Astrocyte (in vitro differentiated cells and primary cell): ENCODE results near the gene LRRC28. TPM values are rescaled to one million over a fixed set of nuclear protein-coding genes. Genes with fewer than 3 reads are reported as not detected.

Source experiments
- DNase-seq: peaks from one replicate; pipeline ENCODE4 v3.0.0-alpha.2; 2010; ENCODE audit warnings: low read depth
- FAIRE-seq: peaks from 2 replicates; lab custom pipeline; 2011; peaks lifted over from hg19 to GRCh38; lab: Jason Lieb, UNC
- H2AFZ ChIP-seq: 2 replicates; pipeline ENCODE4 v1.6.0; 2012; ENCODE audit warnings: low read depth, low read length, inconsistent platforms
- H3K27ac ChIP-seq: 2 replicates; pipeline ENCODE4 v1.5.1; 2011; ENCODE audit warnings: low read depth, low read length, inconsistent platforms
- H3K27me3 ChIP-seq: 2 replicates; pipeline ENCODE4 v1.6.0; 2011; ENCODE audit warnings: low read length, inconsistent platforms; ENCODE audit not compliant: insufficient read depth
- H3K36me3 ChIP-seq: 2 replicates; pipeline ENCODE4 v1.5.1; 2011; ENCODE audit warnings: low read length, inconsistent platforms; ENCODE audit not compliant: insufficient read depth
- H3K4me1 ChIP-seq: 2 replicates; pipeline ENCODE4 v1.5.1; 2011; ENCODE audit warnings: low read length, inconsistent platforms; ENCODE audit not compliant: insufficient read depth
- H3K4me2 ChIP-seq: 2 replicates; pipeline ENCODE4 v1.6.0; 2012; ENCODE audit warnings: low read length, inconsistent platforms
- H3K4me3 ChIP-seq: 2 replicates; pipeline ENCODE4 v1.5.1; 2011; ENCODE audit warnings: low read depth, mild to moderate bottlenecking, low read length, inconsistent platforms; ENCODE audit not compliant: insufficient read depth
- H3K79me2 ChIP-seq: 2 replicates; pipeline ENCODE4 v1.6.0; 2012; ENCODE audit warnings: mild to moderate bottlenecking, low read length, inconsistent platforms; ENCODE audit not compliant: insufficient read depth
- H3K9ac ChIP-seq: 2 replicates; pipeline ENCODE4 v1.6.0; 2012; ENCODE audit warnings: mild to moderate bottlenecking, low read length, inconsistent platforms
- H3K9me3 ChIP-seq: 2 replicates; pipeline ENCODE4 v1.5.1; 2012; ENCODE audit warnings: low read depth, mild to moderate bottlenecking, low read length, inconsistent platforms; ENCODE audit not compliant: insufficient read depth
- H4K20me1 ChIP-seq: 2 replicates; pipeline ENCODE4 v1.6.0; 2012; ENCODE audit warnings: low read length, inconsistent platforms; ENCODE audit not compliant: insufficient read depth
- H3K27ac Mint-ChIP-seq: one replicate; pipeline ENCODE4 v1.8.0; 2021; ENCODE audit warnings: mild to moderate bottlenecking, mixed read lengths; ENCODE audit not compliant: unreplicated experiment
- H3K27me3 Mint-ChIP-seq: one replicate; pipeline ENCODE4 v1.8.0; 2021; ENCODE audit warnings: low read depth, mixed read lengths; ENCODE audit not compliant: unreplicated experiment
- H3K36me3 Mint-ChIP-seq: one replicate; pipeline ENCODE4 v1.8.0; 2021; ENCODE audit warnings: low read depth, mixed read lengths; ENCODE audit not compliant: unreplicated experiment
- H3K4me1 Mint-ChIP-seq: one replicate; pipeline ENCODE4 v1.8.0; 2021; ENCODE audit warnings: low read depth, mixed read lengths; ENCODE audit not compliant: unreplicated experiment
- H3K4me3 Mint-ChIP-seq: one replicate; pipeline ENCODE4 v1.8.0; 2021; ENCODE audit warnings: mild to moderate bottlenecking, moderate library complexity, mixed read lengths; ENCODE audit not compliant: unreplicated experiment
- H3K9me3 Mint-ChIP-seq: one replicate; pipeline ENCODE4 v1.8.0; 2021; ENCODE audit warnings: mild to moderate bottlenecking, mixed read lengths; ENCODE audit not compliant: unreplicated experiment
- CTCF ChIP-seq: IDR thresholded peaks from 2 replicates; pipeline ENCODE4 v1.5.1; 2011; ENCODE audit warnings: low read depth, mild to moderate bottlenecking, inconsistent platforms, low read length, moderate library complexity; ENCODE audit not compliant: insufficient read depth
- EZH2 ChIP-seq: IDR thresholded peaks from 2 replicates; pipeline ENCODE4 v1.6.1; 2012; ENCODE audit warnings: mild to moderate bottlenecking, low read length, inconsistent platforms; ENCODE audit not compliant: insufficient read depth
- total RNA-seq: library from RNA; stranded (reverse); gene quantifications from 2 replicates; pipeline ENCODE4 v1.2.1, GENCODE V29; 2021

LRRC28 gene
- total RNA-seq, 1 donor from 2014 or later = 28.1 TPM

GRCh38 chr15:99361545-99362185, 110.4 kb downstream of the LRRC28 start:
- no peak overlapping the region for H3K4me2 ChIP-seq
- no peak for FAIRE-seq
- no peaks in the 10 kb centered on the region for H3K4me1 ChIP-seq
- H3K9me3 Mint-ChIP-seq = peaks cover 5% of the 10 kb centered on the region
- no peaks in the 10 kb centered on the region for H3K4me1 Mint-ChIP-seq
- no peaks in the 10 kb centered on the region for H3K27me3 ChIP-seq
- H3K9me3 ChIP-seq = no peaks in the 10 kb centered on the region
- no peak overlapping the region for H3K27ac ChIP-seq
- peaks cover 13% of the 10 kb centered on the region for H3K36me3 Mint-ChIP-seq
- no peaks in the 10 kb centered on the region for H3K27me3 Mint-ChIP-seq
- no peak overlapping the region for H2AFZ ChIP-seq
- H3K79me2 ChIP-seq = no peaks in the 10 kb centered on the region
- DNase-seq = no peak
- no peak overlapping the region for H3K9ac ChIP-seq
- H3K4me3 ChIP-seq = no peak overlapping the region
- H4K20me1 ChIP-seq = no peaks in the 10 kb centered on the region
- no peak overlapping the region for H3K4me3 Mint-ChIP-seq
- peak; percentile 48 for TF ChIP-seq CTCF
- TF ChIP-seq EZH2 = no peak
- H3K36me3 ChIP-seq = no peaks in the 10 kb centered on the region
- H3K27ac Mint-ChIP-seq = no peak overlapping the region

- Histone ChIP-seq H2AFZ (no peak overlapping the region), H3K79me2 (no peaks in the 10 kb centered on the region), H3K27ac (no peak overlapping the region), H3K4me2 (no peak overlapping the region), H3K27me3 (no peaks in the 10 kb centered on the region), H3K36me3 (no peaks in the 10 kb centered on the region), H3K4me1 (no peaks in the 10 kb centered on the region), H3K4me3 (no peak overlapping the region), H4K20me1 (no peaks in the 10 kb centered on the region), H3K9ac (no peak overlapping the region), H3K9me3 (no peaks in the 10 kb centered on the region)
- Mint-ChIP-seq H3K9me3 (peaks cover 7% of the 10 kb centered on the region), H3K4me1 (no peaks in the 10 kb centered on the region), H3K4me3 (no peak overlapping the region), H3K27me3 (no peaks in the 10 kb centered on the region), H3K27ac (no peak overlapping the region), H3K36me3 (peaks cover 28% of the 10 kb centered on the region)
- TF ChIP-seq EZH2 (no peak), CTCF (no peak)
- FAIRE-seq = no peak
- no peak for DNase-seq
Measured at GRCh38 chr15:99365242-99365641, 114.0 kb downstream of the LRRC28 start.

GRCh38 chr15:99366013-99366412, 114.7 kb downstream of the LRRC28 start:
- FAIRE-seq = no peak
- H2AFZ ChIP-seq = no peak overlapping the region
- TF ChIP-seq CTCF (no peak), EZH2 (no peak)
- no peaks in the 10 kb centered on the region for H4K20me1 ChIP-seq
- no peaks in the 10 kb centered on the region for H3K79me2 ChIP-seq
- peaks cover under 1% of the 10 kb centered on the region for H3K4me1 Mint-ChIP-seq
- H3K4me2 ChIP-seq = no peak overlapping the region
- peaks cover 7% of the 10 kb centered on the region for H3K9me3 Mint-ChIP-seq
- H3K4me3 ChIP-seq = no peak overlapping the region
- no peak overlapping the region for H3K27ac ChIP-seq
- H3K27me3 ChIP-seq = no peaks in the 10 kb centered on the region
- H3K36me3 Mint-ChIP-seq = peaks cover 28% of the 10 kb centered on the region
- H3K4me1 ChIP-seq = no peaks in the 10 kb centered on the region
- no peak overlapping the region for H3K27ac Mint-ChIP-seq
- no peaks in the 10 kb centered on the region for H3K9me3 ChIP-seq
- no peak overlapping the region for H3K9ac ChIP-seq
- no peak for DNase-seq
- H3K36me3 ChIP-seq = no peaks in the 10 kb centered on the region
- H3K27me3 Mint-ChIP-seq = no peaks in the 10 kb centered on the region
- H3K4me3 Mint-ChIP-seq = no peak overlapping the region
